Raji (cell line): Measurements from ENCODE around the gene MYO3B.

Experiments
- POLR2A ChIP-seq: IDR thresholded peaks from 2 replicates; pipeline ENCODE4 v1.6.1; 2011; ENCODE audit warnings: low read depth, low read length, control low read depth; ENCODE audit not compliant: insufficient read depth

Gene MYO3B

DNA sequence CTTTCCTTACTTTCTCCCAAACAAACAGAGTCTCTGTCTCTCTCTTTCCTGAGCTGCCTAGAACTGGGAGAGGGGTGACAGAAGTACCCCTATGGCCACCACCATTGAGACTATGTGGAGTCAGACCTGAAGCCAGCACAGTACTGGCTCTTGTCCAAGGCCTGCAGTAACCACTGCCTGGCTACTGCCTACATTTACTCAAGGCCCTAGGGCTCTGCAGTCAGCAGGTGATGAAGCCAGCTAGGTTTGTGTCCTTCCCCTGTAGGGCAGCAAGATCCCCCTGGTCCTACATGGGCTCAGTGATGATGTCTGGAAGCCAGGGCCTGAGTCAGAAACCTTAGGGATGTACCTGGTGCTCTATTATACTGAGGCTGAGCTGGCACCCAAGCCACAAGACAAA, 12.2 kb downstream of the MYO3B start:
- TF ChIP-seq POLR2A = no peak

DNA sequence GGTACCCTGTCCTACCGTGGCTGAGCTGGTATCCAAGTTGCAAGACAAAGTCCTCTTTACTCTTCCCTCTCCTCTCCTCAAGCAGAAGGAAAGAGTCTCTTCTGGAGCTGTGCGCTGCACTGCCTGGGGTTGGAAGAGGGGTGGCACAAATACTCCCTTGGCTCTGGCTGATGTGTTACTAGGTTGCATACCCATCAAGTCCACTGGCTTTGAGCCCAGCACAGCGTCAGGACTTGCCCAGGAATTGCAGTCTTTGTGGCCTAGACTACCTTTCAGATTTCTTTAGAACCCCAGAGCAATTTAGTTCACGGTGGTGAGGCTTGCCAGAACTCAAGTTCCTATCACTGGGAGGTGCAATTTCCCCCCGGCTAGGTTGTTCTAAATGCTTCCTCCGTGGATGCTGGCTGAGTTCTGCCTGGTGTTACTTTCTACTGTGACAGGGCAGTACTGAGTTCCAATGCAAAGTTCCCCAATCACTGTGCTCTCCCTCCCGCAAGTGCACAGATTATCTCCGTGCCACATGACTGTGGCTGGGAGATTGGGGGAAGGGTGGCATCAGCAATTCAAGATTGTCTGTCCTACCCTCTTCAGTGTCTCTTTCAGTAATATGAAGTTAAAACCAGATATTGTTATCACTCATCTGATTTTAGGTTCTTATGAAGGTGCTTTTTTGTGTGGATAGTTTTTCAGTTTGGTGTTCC, 13.4 kb downstream of the MYO3B start:
- TF ChIP-seq POLR2A = no peak

DNA sequence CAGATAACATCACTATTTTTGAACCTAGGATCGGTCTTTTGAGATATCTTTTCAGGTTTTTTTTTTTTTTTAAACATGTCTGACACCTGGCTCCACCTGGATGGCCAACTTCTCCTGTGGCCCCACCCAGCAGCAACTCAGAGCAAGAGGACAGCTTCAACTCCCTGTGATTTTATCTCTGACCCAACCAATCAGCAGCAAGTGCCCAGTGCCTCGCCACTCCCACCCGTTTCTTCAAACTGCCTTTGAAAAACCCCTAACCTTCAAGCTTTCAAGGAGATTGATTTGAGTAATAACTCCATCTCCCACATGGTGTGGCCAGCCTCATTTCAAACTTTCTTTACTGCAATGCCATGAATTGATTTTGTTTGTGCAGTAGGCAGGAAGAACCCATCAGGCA, 19.0 kb downstream of the MYO3B start:
- TF ChIP-seq POLR2A = no peak

DNA sequence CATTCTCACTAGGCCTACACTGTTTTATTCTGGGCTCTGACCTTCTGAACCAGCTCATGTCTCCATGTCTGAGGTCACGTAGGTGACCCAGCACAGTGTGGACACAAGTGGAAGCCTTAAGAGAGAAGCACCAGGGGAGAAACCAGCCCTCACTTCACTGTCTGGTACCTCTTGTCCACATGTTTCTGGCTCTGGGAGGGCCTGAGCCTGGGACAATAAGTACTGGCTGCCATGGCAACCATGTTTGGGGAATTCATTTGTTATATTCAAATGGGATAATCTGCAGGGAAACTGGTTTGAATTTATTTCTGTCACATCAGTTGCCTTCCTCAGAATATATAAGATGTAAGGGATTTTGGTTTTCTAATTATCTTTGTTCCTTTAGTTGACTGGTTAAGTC, 23.3 kb downstream of the MYO3B start:
- no peak for TF ChIP-seq POLR2A

DNA sequence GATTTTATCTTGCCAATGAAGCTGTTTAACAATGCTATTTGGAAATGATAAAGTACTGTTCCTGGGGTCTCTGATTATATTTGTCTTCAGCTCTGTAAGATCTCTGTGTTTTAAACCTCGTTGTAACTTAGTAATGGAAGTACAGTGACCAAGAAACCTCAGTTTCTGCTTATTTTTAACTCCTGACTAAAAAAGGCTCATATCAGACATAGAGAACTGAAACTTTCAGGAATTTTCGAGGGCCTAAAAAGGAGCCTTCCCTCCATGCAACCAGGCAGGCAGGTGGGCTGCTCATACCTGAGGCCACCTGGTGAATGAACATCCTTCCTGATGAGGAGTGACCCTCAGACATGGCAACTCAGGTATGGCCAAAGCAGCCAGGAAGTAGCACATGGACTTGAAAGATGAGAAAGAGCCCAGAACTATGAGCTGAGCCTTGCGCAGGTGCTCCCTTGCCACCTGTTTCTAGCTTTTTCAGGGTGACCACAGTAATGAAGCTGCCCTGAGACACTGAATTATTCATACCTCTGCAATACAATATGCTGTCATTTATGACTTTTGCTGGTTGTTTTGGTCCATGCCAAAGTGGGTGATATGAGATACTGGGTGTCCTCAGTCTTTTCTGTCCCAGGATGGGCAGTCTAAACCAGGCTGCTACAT, 23.9 kb downstream of the MYO3B start:
- no peak for TF ChIP-seq POLR2A

DNA sequence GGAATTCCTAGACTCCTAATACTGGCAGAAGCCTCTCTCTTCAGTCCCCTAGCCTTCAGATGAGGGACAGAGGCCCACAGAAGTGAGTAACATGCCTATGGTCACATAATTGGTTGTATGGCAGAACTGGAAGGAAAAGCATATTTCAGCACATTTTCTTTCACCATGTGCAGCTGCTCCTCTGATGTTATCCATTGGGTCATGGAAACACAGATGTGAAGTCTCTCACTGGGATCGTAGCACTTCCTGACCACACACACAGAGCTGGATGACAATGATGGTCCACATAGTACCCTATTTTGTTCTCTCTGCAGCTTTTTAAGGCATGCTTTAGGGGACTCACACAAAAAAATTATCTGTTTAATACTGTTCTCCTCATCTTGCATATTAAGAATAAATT, 24.5 kb downstream of the MYO3B start:
- no peak for TF ChIP-seq POLR2A

DNA sequence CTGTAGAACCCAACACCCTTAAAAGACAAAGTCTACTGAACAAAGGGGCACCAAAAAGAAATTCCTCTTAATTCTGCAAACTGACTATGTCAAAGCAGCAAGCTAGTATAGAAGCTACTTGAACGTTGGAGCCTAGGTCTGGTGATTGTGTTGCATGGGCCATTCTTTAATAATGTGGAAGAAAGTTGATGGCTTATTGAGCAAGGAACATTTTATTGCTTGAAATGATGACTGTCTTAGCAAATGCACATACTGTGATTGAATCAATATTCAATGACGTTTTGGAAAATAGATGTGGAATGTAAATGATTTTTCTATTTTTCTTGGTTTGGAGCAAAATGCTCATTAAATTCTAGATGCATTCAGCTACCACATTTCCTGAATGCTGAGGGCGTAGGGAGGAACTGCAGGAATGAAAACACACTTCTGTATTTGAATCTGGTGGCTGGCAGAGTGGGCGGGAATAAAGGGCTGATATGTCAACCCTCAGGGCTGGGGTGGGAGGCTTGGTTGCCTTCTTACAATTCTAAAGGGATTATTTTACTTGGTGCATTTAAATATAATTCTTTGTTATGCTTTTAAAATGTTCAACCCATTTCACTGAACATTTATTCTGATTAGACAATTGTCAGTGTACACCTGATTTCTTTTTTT, 26.5 kb downstream of the MYO3B start:
- no peak for TF ChIP-seq POLR2A

DNA sequence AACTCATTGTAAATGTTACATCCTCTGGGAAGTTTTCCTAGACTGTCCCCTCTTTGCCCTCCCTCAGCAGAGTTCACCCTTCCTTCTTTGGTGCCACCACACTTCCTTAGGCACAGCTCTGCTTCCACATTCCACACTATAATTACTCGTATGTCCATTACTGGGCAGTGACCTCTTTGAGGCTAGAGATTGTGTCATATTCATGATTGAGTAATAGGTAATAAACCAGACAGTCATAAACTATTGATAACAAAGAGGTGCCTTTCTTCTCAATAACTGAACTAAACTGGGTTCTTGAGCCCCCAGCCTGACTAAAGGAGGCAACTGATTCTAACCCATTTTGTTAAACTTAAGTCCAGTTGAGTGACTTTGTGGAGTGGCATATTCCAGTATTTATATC, 28.3 kb downstream of the MYO3B start:
- TF ChIP-seq POLR2A = no peak

DNA sequence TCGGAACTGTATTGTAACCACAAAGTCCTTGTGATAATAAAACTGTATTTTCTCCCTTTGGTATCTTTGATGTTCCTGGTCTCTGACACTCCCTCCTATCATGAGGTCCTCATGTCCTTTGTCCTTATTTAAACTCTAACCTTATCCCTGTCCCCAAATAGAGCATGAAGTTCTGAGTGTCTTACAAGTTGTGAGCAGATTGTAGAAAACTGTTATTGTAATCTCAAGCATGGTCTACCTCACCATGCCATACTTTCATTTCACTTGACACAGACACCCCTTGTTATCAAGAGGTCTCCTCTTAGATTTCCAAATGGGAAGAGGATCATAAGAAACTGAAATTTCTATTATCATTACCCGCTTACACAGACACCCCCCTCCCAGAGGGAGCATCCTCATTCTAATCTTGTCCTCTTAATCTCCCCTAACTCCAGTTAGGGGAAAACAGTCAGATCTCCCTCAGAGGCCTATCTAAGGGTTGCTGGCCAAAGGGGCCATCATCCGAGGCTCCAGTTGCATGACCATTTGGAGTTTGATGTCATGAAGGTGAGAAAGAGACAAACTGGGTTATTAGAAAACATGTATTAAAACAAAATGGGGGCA, 29.0 kb downstream of the MYO3B start:
- no peak for TF ChIP-seq POLR2A

DNA sequence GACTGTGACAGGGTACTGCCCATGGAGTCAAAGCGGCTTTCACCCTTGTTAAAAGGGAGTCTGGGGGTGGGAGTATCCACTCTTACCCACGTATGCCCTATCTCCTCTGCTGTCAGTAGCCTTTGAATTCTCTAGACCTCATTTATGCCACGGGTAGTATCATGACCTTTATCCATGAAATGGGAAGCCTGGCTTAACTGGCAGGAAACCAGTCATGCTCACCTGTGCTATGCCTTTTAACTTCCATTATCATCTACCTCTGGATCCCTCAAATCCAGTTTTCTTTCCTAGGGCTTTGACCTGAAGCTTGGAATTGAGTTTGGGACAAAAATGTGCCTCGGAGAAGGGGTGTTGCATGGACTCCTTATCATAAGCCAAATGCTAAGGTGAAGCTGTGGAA, 30.0 kb downstream of the MYO3B start:
- TF ChIP-seq POLR2A = no peak

DNA sequence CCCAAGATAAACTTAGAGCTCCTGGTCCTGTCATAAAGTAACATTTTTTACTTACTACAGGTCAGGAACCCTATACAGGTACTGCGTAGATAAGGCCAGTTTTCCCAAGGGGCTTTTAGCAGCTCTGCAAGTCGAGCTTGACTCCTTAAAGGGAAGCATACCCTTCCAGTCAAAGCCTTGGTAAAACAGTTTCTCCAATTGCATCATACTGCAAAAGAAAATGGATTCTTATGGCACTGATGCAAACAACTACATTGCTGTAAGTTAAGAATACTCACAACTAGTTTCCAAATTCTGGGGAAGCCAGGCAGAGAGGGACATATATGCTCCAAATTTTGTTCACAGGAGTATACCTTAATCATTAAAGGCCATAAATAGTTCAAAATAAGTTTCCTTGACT, 31.0 kb downstream of the MYO3B start:
- no peak for TF ChIP-seq POLR2A

DNA sequence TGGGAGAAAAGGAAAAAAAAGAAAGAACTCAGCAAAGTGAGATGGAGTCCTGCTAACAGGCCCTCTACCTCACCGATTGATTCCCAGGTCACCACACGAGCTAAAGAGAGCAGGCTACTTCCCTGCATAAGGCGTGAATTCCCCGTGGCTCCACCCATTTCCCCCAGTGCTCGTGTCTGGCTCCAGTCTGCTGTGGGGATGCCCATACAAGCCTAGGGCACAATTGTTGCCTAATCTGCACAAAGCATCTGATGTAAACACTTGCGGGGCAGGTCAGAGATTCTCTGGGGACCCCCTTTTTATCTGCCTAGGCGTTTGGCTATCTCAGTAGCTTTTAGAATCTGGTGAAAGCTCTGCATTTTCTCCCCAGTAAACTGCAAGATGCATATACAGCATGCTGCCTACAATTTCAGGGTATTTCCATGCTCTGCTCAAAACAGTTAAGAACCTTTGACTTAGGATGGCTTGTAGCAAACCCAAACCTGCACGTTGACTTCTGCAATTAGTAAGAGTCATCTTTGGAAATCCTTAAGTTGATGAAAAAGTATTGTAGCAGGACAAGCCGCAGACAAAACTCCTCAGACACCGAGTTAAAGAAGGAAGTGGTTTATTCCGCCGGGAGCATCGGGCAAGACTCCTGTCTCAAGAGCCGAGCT, 34.8 kb downstream of the MYO3B start:
- TF ChIP-seq POLR2A = no peak

DNA sequence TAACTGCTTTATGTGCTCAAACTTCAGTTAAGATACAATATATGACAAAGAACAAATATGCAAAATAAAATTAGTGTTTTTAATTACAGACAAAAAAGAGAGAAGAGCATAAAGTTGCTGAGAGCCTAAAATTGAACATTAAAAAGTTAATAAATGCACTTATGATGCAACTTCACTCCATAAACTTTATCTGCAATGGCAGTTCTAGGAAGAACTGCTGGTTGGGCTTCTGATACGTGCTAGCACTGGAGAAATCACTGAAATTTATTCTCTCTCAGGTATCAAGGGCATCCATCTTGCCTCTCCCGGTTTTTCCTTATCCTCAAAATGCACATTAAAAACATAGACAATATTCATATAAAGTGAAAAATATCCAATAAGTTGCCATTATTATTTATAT, 35.7 kb downstream of the MYO3B start:
- TF ChIP-seq POLR2A = no peak

DNA sequence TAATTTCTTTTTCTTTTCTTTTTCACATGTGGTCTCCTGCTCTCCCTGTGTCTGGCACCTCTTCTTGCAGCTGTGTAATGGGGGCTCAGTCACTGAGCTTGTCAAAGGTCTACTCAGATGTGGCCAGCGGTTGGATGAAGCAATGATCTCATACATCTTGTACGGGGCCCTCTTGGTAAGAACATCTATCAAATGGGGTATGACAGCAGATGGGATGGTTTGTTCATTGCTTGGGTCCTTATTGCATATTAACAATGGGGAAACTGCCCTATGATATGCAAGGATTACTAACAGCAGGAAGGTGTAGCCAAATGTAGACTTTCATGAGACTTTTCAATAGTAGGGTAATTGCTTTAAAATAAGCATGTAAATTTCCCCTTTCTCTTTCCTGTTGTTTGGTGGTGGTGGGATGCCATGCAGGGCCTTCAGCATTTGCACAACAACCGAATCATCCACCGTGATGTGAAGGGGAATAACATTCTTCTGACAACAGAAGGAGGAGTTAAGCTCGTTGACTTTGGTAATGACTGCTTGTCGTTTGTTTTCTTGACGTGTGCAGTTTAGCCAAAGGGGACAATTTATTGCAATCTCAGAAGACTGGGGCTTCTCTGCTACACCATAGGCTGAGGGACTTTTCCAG, 36.5 kb downstream of the MYO3B start:
- TF ChIP-seq POLR2A = no peak

DNA sequence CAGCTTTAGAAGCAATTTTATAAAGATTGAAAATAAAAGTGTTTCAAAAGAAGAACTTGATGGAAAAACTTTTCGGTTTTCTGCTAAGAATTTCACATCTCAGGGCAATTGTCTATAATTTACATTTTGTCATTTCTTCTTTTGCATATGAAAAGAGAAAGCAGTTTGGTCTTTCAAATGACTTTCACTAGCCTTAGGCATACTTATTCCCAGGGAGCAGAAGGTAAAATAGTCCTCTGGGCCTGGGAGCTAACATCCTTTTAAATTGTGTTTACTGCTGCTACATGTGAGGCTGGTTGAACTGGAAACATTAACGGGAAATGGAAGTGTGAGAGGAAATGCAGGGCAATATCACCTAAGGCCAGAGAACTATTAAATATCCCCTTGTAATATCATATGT, 37.1 kb downstream of the MYO3B start:
- no peak for TF ChIP-seq POLR2A

DNA sequence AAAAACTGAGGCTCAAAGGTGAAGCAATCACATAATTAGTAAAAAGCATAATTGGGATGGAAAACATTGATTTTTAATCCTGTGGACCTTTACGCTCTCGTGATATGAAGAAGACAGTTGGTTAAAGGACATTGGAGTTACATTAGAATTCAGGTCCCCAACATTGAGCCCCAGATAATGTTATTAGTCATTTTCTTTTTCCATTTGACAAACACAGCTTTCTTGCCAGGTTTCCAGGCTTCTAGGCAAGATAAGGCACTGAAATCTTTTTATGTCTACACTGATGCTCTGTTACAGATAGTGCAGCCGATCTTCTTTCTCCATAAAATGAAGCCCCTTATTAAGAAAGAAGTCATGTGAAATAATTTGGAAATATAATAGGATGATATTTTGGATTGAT, 38.5 kb downstream of the MYO3B start:
- TF ChIP-seq POLR2A = no peak

DNA sequence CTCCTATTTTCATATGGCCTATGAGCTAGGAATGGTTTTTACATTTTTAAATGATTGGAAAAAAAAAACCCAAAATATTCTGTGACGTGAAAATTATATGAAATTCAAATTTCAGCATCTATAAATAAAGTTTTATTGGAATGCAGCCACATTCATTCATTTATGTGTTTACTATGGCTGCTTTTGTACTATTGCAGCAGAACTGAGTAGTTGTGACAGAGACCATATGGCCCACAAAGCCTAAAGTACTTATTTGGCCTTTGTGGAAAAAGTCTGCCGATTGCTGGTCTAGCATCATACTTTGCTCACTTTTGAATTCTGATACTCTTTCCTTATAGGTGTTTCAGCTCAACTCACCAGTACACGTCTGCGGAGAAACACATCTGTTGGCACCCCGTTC, 39.0 kb downstream of the MYO3B start:
- no peak for TF ChIP-seq POLR2A
